K562 (cell line): ENCODE results near the gene PREP. TPM values are rescaled to one million over a fixed set of nuclear protein-coding genes. Genes with fewer than 3 reads are reported as not detected.

Experiments used
- DIDO1 ChIP-seq: fragments of 450-650 bp; IDR thresholded peaks from 2 replicates; pipeline ENCODE4 v1.6.1; 2016; ENCODE audit warnings: low read depth, missing biosample characterization, missing genetic modification characterization
- FOXJ2 ChIP-seq: fragments of 200-800 bp; sonication (Bioruptor generic); IDR thresholded peaks from 2 replicates; pipeline ENCODE4 v1.6.1; 2016; ENCODE audit warnings: missing genetic modification characterization, missing compliant biosample characterization
- HIVEP1 ChIP-seq: fragments of 250-450 bp; sonication (Bioruptor Pico); IDR thresholded peaks from 2 replicates; pipeline ENCODE4 v1.4.0; 2020; ENCODE audit warnings: mild to moderate bottlenecking
- NFE2L1 ChIP-seq: fragments of 450-650 bp; IDR thresholded peaks from 2 replicates; pipeline ENCODE4 v1.6.1; 2016; ENCODE audit warnings: missing genetic modification characterization, low read depth, mild to moderate bottlenecking, missing compliant biosample characterization, moderate library complexity, borderline replicate concordance
- PKNOX1 ChIP-seq: fragments of 450-650 bp; IDR thresholded peaks from 2 replicates; pipeline ENCODE4 v1.6.1; 2016
- POLR2G ChIP-seq: fragments of 200-400 bp; formaldehyde crosslinking; IDR thresholded peaks from 2 replicates; pipeline ENCODE4 v1.6.1; 2017; ENCODE audit warnings: low read depth, mild to moderate bottlenecking, antibody characterized with exemption, low read length, moderate library complexity
- PPARD ChIP-seq: fragments of 250-450 bp; sonication (Bioruptor Pico); IDR thresholded peaks from 2 replicates; pipeline ENCODE4 v1.8.0; 2022; ENCODE audit warnings: inconsistent platforms, mild to moderate bottlenecking, moderate library complexity
- STAT6 ChIP-seq: sonication (generic); formaldehyde crosslinking; IDR thresholded peaks from 2 replicates; pipeline ENCODE4 v1.8.1; 2023; ENCODE audit warnings: mild to moderate bottlenecking, missing genetic modification reagents
- ZNF407 ChIP-seq: fragments of 450-650 bp; IDR thresholded peaks from 2 replicates; pipeline ENCODE4 v1.6.1; 2016; ENCODE audit warnings: low read depth
- ZNF512 ChIP-seq: IDR thresholded peaks from 2 replicates; pipeline ENCODE4 v1.6.1; 2016; ENCODE audit warnings: missing genetic modification characterization, missing compliant biosample characterization
- polyA plus RNA-seq, 8 experiments: library from polyadenylated mRNA; depleted of rRNA in 4 of 8; stranded (reverse) in 5 of 8; unstranded in 3 of 8; fragments of >200 nt; fragmentation: Nextera tagmentation in 2 of 8; fragmentation: Illumina TruSeq in 1 of 8; extraction: Ambion mirVana in 2 of 8; extraction: Trizol in 1 of 8; gene quantifications; 2 replicates each; pipeline versions ENCODE4 v1.2.1 to v1.2.3, GENCODE V29; 2011 to 2014; ENCODE audit warnings: inconsistent platforms in 1 of 8, missing spikeins in 1 of 8
- total RNA-seq, 7 experiments: library from RNA; depleted of rRNA in 6 of 7; stranded (reverse); fragments of >200 nt in 6 of 7; fragmentation: Illumina TruSeq in 2 of 7; extraction: Trizol in 2 of 7; gene quantifications; 2 replicates each; pipeline versions ENCODE4 v1.2.1 to v1.2.3, GENCODE V29; 2011 to 2021; ENCODE audit warnings: low replicate concordance in 1 of 7

The PREP gene
- total and polyA plus RNA-seq, 9 of the 15 experiments (the other 6 are each of a cell fraction or from before 2014, with no cell fraction given): 14.1 to 60.8 (median 28.3) TPM

GRCh38 chr6:105402939-105403935, at the start of gene PREP (continued):
- no peak for TF ChIP-seq STAT6 (CRISPR knock-in tag)
- no peak for TF ChIP-seq ZNF407
- TF ChIP-seq NFE2L1 (tag): no peak
- no peak for TF ChIP-seq ZNF512 (tag)
- TF ChIP-seq PKNOX1: peak; percentile 58; the same call in 1 of the 2 replicates
- no peak for TF ChIP-seq HIVEP1 (CRISPR knock-in tag)
- no peak for TF ChIP-seq FOXJ2 (tag)
- no peak for TF ChIP-seq DIDO1 (tag)
- peak; percentile 89 for TF ChIP-seq POLR2G
- TF ChIP-seq PPARD (CRISPR knock-in tag): no peak
